Putamen (tissue), 1 donor: Measurements from ENCODE around the gene PDE5A.
"Not testable (repeated sequence)": the region's sequence is repeated elsewhere in the genome, so short reads cannot be mapped to it uniquely, and the experiment has no call there.

Source experiments
- DNase-seq: peaks from one replicate; pipeline ENCODE4 v3.0.0-alpha.2; 2016; ENCODE audit warnings: low spot score

PDE5A gene

GRCh38 chr4:119470021-119470736 lies 158.4 kb downstream of the PDE5A start:
- not testable (repeated sequence) for DNase-seq

- DNase-seq = peak; percentile 53
These were observed 159.6 kb downstream of the PDE5A start for GRCh38 chr4:119469039-119469438.

GRCh38 chr4:119462733-119463132 lies 165.9 kb downstream of the PDE5A start:
- not testable (repeated sequence) for DNase-seq

GRCh38 chr4:119455734-119456133 lies 172.9 kb downstream of the PDE5A start:
- peak; percentile 38 for DNase-seq

GRCh38 chr4:119454491-119455270 lies 173.9 kb downstream of the PDE5A start:
- peak; percentile 96 for DNase-seq

- DNase-seq = not testable (repeated sequence)
These were observed 174.5 kb downstream of the PDE5A start for GRCh38 chr4:119454151-119454490.

GRCh38 chr4:119453286-119453685 lies 175.3 kb downstream of the PDE5A start:
- DNase-seq = not testable (repeated sequence)

- DNase-seq = not testable (repeated sequence)
These were observed 178.8 kb downstream of the PDE5A start for GRCh38 chr4:119449851-119450250.
